HepG2 (cell line): ENCODE measurements around the gene GPR156. TPM values are rescaled to one million over a fixed set of nuclear protein-coding genes. Genes with fewer than 3 reads are reported as not detected.

ENCODE experiments used
- ATAC-seq: fragments of 200-7000 bp; cut with Tn5 transposase; 3 replicates; pipeline ENCODE4 v1.9.1; 2020; ENCODE audit warnings: mild to moderate bottlenecking, moderate library complexity
- BruUV-seq: library from RNA; stranded (reverse); fragments of 400-500 nt; replicated peaks from 2 replicates; lab custom pipeline; 2021; lab: Mats Ljungman, UMichigan
- CTCF ChIA-PET: fragments of 300-600 bp; formaldehyde crosslinking; extraction: SDS; loops from one replicate; lab custom pipeline; 2021; ENCODE audit warnings: low total read pairs, inconsistent platforms, low intra/inter-chr PET ratio; lab: Yijun Ruan, JAX
- POLR2A ChIA-PET: fragments of 350-600 bp; sonication (Branson Sonifier 250); formaldehyde crosslinking; loops from one replicate; lab custom pipeline; 2020; ENCODE audit warnings: antibody characterized with exemption, inconsistent platforms; lab: Yijun Ruan, JAX
- DNase-seq: peaks from one replicate; pipeline ENCODE4 v3.0.0-alpha.2; 2015; ENCODE audit warnings: low spot score
- FAIRE-seq: peaks from 3 replicates; lab custom pipeline; 2011; peaks lifted over from hg19 to GRCh38; lab: Jason Lieb, UNC
- H2AFZ ChIP-seq: one replicate; pipeline ENCODE4 v1.6.1; 2011; ENCODE audit warnings: low read length, inconsistent platforms
- H3K27ac ChIP-seq: fragments of 300-600 bp; 3 replicates; pipeline ENCODE4 v1.8.0; 2011; ENCODE audit warnings: mixed run types, mild to moderate bottlenecking, mixed read lengths, low read length, inconsistent platforms; ENCODE audit not compliant: insufficient read depth; ENCODE audit errors: extremely low read length
- H3K27me3 ChIP-seq, 2 experiments: fragments of 200-600 bp in 1 of 2; 2 replicates in 1 of 2; 3 replicates in 1 of 2; pipeline versions ENCODE4 v1.6.0 to v1.8.0; 2011; ENCODE audit warnings: low read length in 2 of 2, mild to moderate bottlenecking in 2 of 2, moderate library complexity in 2 of 2, inconsistent platforms in 1 of 2; ENCODE audit not compliant: insufficient read depth in 2 of 2, control insufficient read depth in 1 of 2
- H3K36me3 ChIP-seq, 2 experiments: fragments of 200-600 bp in 1 of 2; replicated peaks in 1 of 2; 2 replicates in 1 of 2; 3 replicates in 1 of 2; pipeline versions ENCODE4 v1.5.1 to v1.8.0; 2011; ENCODE audit warnings: low read length in 2 of 2, inconsistent platforms in 1 of 2; ENCODE audit not compliant: insufficient read depth in 2 of 2, control insufficient read depth in 1 of 2
- H3K4me1 ChIP-seq: 2 replicates; pipeline ENCODE4 v1.5.1; 2012; ENCODE audit warnings: low read length, inconsistent platforms; ENCODE audit not compliant: insufficient read depth
- H3K4me2 ChIP-seq: 2 replicates; pipeline ENCODE4 v1.6.0; 2011; ENCODE audit warnings: low read depth, low read length, inconsistent platforms
- H3K4me3 ChIP-seq, 3 experiments: fragments of 200-600 bp in 1 of 3; sonication (generic), shearing (Covaris generic) in 1 of 3; replicated peaks in 1 of 3; 2 replicates each; pipeline ENCODE4 v1.5.1; 2011 to 2016; ENCODE audit warnings: low read length in 3 of 3, inconsistent platforms in 2 of 3, low read depth in 2 of 3, mild to moderate bottlenecking in 2 of 3, control low read depth in 1 of 3, mixed read lengths in 1 of 3; ENCODE audit not compliant: insufficient read depth in 1 of 3
- H3K79me2 ChIP-seq: one replicate; pipeline ENCODE4 v1.6.1; 2011; ENCODE audit warnings: low read length, inconsistent platforms; ENCODE audit not compliant: insufficient read depth
- H3K9ac ChIP-seq: 2 replicates; pipeline ENCODE4 v1.6.0; 2011; ENCODE audit warnings: mild to moderate bottlenecking, low read depth, low read length, inconsistent platforms; ENCODE audit not compliant: insufficient read depth
- H3K9me3 ChIP-seq: 2 replicates; pipeline ENCODE4 v1.5.1; 2012; ENCODE audit warnings: mild to moderate bottlenecking, low read length
- H4K20me1 ChIP-seq: 2 replicates; pipeline ENCODE4 v1.6.0; 2011; ENCODE audit warnings: inconsistent platforms, mild to moderate bottlenecking, low read length, moderate library complexity; ENCODE audit not compliant: insufficient read depth
- IRX3 ChIP-seq: sonication (generic); formaldehyde crosslinking; IDR thresholded peaks from 2 replicates; pipeline ENCODE4 v1.8.1; 2023; ENCODE audit warnings: mild to moderate bottlenecking, low read depth, missing genetic modification reagents, borderline replicate concordance
- ISL2 ChIP-seq: sonication (generic); formaldehyde crosslinking; IDR thresholded peaks from 2 replicates; pipeline ENCODE4 v1.5.0; 2020; ENCODE audit warnings: missing genetic modification reagents
- MLLT10 ChIP-seq: sonication (generic); formaldehyde crosslinking; IDR thresholded peaks from 2 replicates; pipeline ENCODE4 v1.4.0; 2020; ENCODE audit warnings: missing genetic modification reagents
- SMC3 ChIP-seq: IDR thresholded peaks from 2 replicates; pipeline ENCODE4 v1.6.1; 2011; ENCODE audit warnings: low read length, improper control_type of control experiment
- ZNF101 ChIP-seq: sonication (generic); formaldehyde crosslinking; IDR thresholded peaks from 2 replicates; pipeline ENCODE4 v1.4.0; 2020; ENCODE audit warnings: mild to moderate bottlenecking, low read depth, missing genetic modification reagents, borderline replicate concordance
- ZNF331 ChIP-seq: sonication (generic); formaldehyde crosslinking; IDR thresholded peaks from 2 replicates; pipeline ENCODE4 v1.4.0; 2020; ENCODE audit warnings: missing genetic modification reagents
- ZNF484 ChIP-seq: sonication (generic); formaldehyde crosslinking; IDR thresholded peaks from 2 replicates; pipeline ENCODE4 v1.5.1; 2020; ENCODE audit warnings: mild to moderate bottlenecking, low read depth, missing genetic modification reagents, borderline replicate concordance
- ZNF543 ChIP-seq: sonication (generic); formaldehyde crosslinking; IDR thresholded peaks from 2 replicates; pipeline ENCODE4 v1.4.0; 2020; ENCODE audit warnings: mild to moderate bottlenecking, missing genetic modification reagents
- WGBS: methylation state at CpG from one replicate; pipeline ENCODE4 v1.1.6; 2017; ENCODE audit warnings: low lambda C conversion rate; 5-methylcytosine and 5-hydroxymethylcytosine counted together
- in situ Hi-C: cut with HindIII; loops from 2 replicates; pipeline ENCODE4 v1.10.0; 2017; ENCODE audit warnings: low pct_unique_long_range_greater_than_20kb; ENCODE audit not compliant: extremely low pct_ligation_motif_present
- intact Hi-C: fragments of 100-400 bp; cut with micrococcal nuclease; formaldehyde crosslinking; loops from one replicate; pipeline ENCODE4 v1.10.0; 2022; ENCODE audit not compliant: unreplicated experiment
- polyA plus RNA-seq, 8 experiments: library from polyadenylated mRNA; depleted of rRNA in 3 of 8; stranded (reverse) in 7 of 8; unstranded in 1 of 8; fragments of >200 nt; fragmentation: Illumina TruSeq in 4 of 8; extraction: Trizol in 4 of 8; gene quantifications; 2 replicates each; pipeline versions ENCODE4 v1.2.1 to v1.2.3, GENCODE V29; 2011 to 2016; ENCODE audit warnings: low read depth in 4 of 8, missing spikeins in 1 of 8, mixed read lengths in 1 of 8; ENCODE audit not compliant: insufficient read depth in 1 of 8
- total RNA-seq, 5 experiments: library from RNA; depleted of rRNA; stranded (reverse); fragments of >200 nt; fragmentation: Illumina TruSeq; extraction: Trizol; gene quantifications; 2 replicates each; pipeline ENCODE4 v1.2.3, GENCODE V29; 2016; ENCODE audit warnings: low read depth in 1 of 5
- TF ChIP-seq, protein P1 (sequence below): sonication (generic); formaldehyde crosslinking; IDR thresholded peaks from 2 replicates; pipeline ENCODE4 v1.4.0; 2020; ENCODE audit warnings: mild to moderate bottlenecking, missing genetic modification reagents

Gene GPR156
- total and polyA plus RNA-seq, 2 of the 13 experiments (the other 11 are each of a cell fraction or from before 2014, with no cell fraction given), result not detected

DNA sequence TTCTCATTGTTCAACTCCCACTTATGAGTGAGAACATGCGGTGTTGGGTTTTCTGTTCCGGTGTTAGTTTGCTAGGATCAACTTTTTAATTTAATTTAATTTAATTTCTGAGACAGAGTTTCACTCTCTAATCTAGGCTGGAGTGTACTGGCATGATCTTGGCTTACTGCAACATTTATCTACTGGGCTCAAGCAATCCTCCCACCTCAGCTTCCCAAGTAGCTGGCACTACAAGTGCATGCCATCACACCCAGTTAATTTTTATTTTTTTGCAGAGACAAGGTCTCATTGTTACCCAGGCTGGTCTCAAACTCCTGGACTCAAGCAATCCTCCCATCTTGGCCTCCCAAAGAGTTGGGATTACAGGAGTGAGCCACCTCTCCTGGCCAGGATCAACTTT lies 82.7 kb downstream of the GPR156 start:
- POLR2A ChIA-PET, result no interaction called here
- no peak for ATAC-seq
- 92% methylated on average over 2 of the region's 2 CpGs for WGBS
- H3K9ac ChIP-seq, result no peak overlapping the region
- no peaks in the 10 kb centered on the region for H3K36me3 ChIP-seq
- no peak for DNase-seq
- CTCF ChIA-PET, result no interaction called here
- no peaks in the 10 kb centered on the region for H4K20me1 ChIP-seq
- H3K4me1 ChIP-seq, result peaks cover 9% of the 10 kb centered on the region
- intact Hi-C loops (no loop called here), in situ Hi-C loops (no loop called here)
- H2AFZ ChIP-seq, result no peak overlapping the region
- H3K79me2 ChIP-seq, result no peaks in the 10 kb centered on the region
- no peaks in the 10 kb centered on the region for H3K27me3 ChIP-seq
- no peak overlapping the region for H3K4me2 ChIP-seq
- no peak for FAIRE-seq
- no peaks in the 10 kb centered on the region for H3K9me3 ChIP-seq
- TF ChIP-seq ISL2, result no peak
- TF ChIP-seq ZNF331, result no peak
- no peak for TF ChIP-seq MLLT10 (CRISPR knock-in tag)
- TF ChIP-seq, protein P1, sequence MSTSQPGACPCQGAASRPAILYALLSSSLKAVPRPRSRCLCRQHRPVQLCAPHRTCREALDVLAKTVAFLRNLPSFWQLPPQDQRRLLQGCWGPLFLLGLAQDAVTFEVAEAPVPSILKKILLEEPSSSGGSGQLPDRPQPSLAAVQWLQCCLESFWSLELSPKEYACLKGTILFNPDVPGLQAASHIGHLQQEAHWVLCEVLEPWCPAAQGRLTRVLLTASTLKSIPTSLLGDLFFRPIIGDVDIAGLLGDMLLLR (CRISPR knock-in tag), result no peak
- no peak for TF ChIP-seq SMC3
- TF ChIP-seq ZNF484 (CRISPR knock-in tag), result no peak
- no peak for TF ChIP-seq ZNF101
- no peak for TF ChIP-seq ZNF543 (CRISPR knock-in tag)
- TF ChIP-seq IRX3 (CRISPR knock-in tag), result no peak
- no peak overlapping the region for H3K27ac ChIP-seq
- BruUV-seq, result no TSS peak
- no peak overlapping the region for H3K4me3 ChIP-seq
